SU-DHL-6 (cell line): Measurements from ENCODE around the gene FAM72A.
"Not testable (repeated sequence)": the region's sequence is repeated elsewhere in the genome, so short reads cannot be mapped to it uniquely, and the experiment has no call there.

Source experiments
- H2AFZ ChIP-seq: fragments of 200-600 bp; sonication (generic); 2 replicates; pipeline ENCODE4 v1.6.1; 2014; ENCODE audit warnings: low read depth, mild to moderate bottlenecking, moderate library complexity, mixed read lengths, antibody characterized with exemption, low read length; ENCODE audit not compliant: severe bottlenecking
- H3F3A ChIP-seq: fragments of 200-600 bp; shearing (Covaris generic); 2 replicates; pipeline ENCODE4 v1.6.0; 2016; ENCODE audit warnings: antibody characterized with exemption, mild to moderate bottlenecking; ENCODE audit not compliant: insufficient read depth
- H3K27ac ChIP-seq: fragments of 200-600 bp; sonication (generic); 2 replicates; pipeline ENCODE4 v1.5.1; 2016; ENCODE audit warnings: low read depth, mild to moderate bottlenecking, low read length, moderate library complexity, mixed read lengths
- H3K27me3 ChIP-seq: fragments of 200-600 bp; sonication (generic), shearing (Covaris generic); 2 replicates; pipeline ENCODE4 v1.6.0; 2014; ENCODE audit warnings: mild to moderate bottlenecking, low read length
- H3K36me3 ChIP-seq: fragments of 200-600 bp; sonication (generic); 2 replicates; pipeline ENCODE4 v1.6.1; 2014; ENCODE audit warnings: mild to moderate bottlenecking, low read length, mixed read lengths
- H3K4me2 ChIP-seq: fragments of 300-600, 200-600 bp; shearing (Covaris generic), sonication (generic); 2 replicates; pipeline ENCODE4 v1.6.0; 2014; ENCODE audit warnings: low read length, low read depth, mild to moderate bottlenecking; ENCODE audit not compliant: poor library complexity, severe bottlenecking
- H3K4me3 ChIP-seq: fragments of 200-600 bp; sonication (generic); 2 replicates; pipeline ENCODE4 v1.5.1; 2014; ENCODE audit warnings: antibody characterized with exemption, low read length, mild to moderate bottlenecking, mixed read lengths; ENCODE audit not compliant: insufficient read depth, poor library complexity, severe bottlenecking
- H3K79me2 ChIP-seq: fragments of 200-600 bp; sonication (generic); 2 replicates; pipeline ENCODE4 v1.6.1; 2014; ENCODE audit warnings: mild to moderate bottlenecking, low read length, moderate library complexity; ENCODE audit not compliant: insufficient read depth
- H3K9ac ChIP-seq: fragments of 200-600 bp; sonication (generic); 2 replicates; pipeline ENCODE4 v1.7.0; 2014; ENCODE audit warnings: mild to moderate bottlenecking, low read length
- H3K9me2 ChIP-seq: fragments of 200-600 bp; sonication (generic); replicated peaks from 2 replicates; pipeline ENCODE4 v1.6.1; 2014; ENCODE audit warnings: low read length; ENCODE audit not compliant: insufficient read depth
- H3K9me3 ChIP-seq: fragments of 200-600 bp; sonication (generic); 2 replicates; pipeline ENCODE4 v1.6.1; 2014; ENCODE audit warnings: low read length, mixed read lengths; ENCODE audit not compliant: insufficient read depth
- H4K20me1 ChIP-seq: fragments of 200-600 bp; sonication (generic); 2 replicates; pipeline ENCODE4 v1.6.1; 2014; ENCODE audit warnings: low read depth, mild to moderate bottlenecking, antibody characterized with exemption, low read length, moderate library complexity, mixed read lengths

The FAM72A gene

GRCh38 chr1:206234189-206234916 is 31.7 kb upstream of the FAM72A start:
- not testable (repeated sequence) for H3K4me2 ChIP-seq, H3K9ac ChIP-seq, H3K27me3 ChIP-seq, H3K27ac ChIP-seq, H3K9me3 ChIP-seq, H3F3A ChIP-seq, H4K20me1 ChIP-seq, H3K79me2 ChIP-seq, H3K36me3 ChIP-seq, H3K9me2 ChIP-seq, H3K4me3 ChIP-seq, H2AFZ ChIP-seq

- not testable (repeated sequence) for H2AFZ ChIP-seq, H3K36me3 ChIP-seq, H3F3A ChIP-seq
Measured at GRCh38 chr1:206232970-206233645, 30.5 kb upstream of the FAM72A start.

GRCh38 chr1:206231989-206232388 is 29.4 kb upstream of the FAM72A start:
- H3K9me2 ChIP-seq, H3K9me3 ChIP-seq, H3K4me3 ChIP-seq, H3F3A ChIP-seq, H2AFZ ChIP-seq, H3K9ac ChIP-seq, H3K36me3 ChIP-seq, H3K27ac ChIP-seq, H3K27me3 ChIP-seq, H3K4me2 ChIP-seq, H3K79me2 ChIP-seq, H4K20me1 ChIP-seq: not testable (repeated sequence)

More at GRCh38 chr1:206232970-206233645, 30.5 kb upstream of the FAM72A start:
- not testable (repeated sequence) for H3K9ac ChIP-seq, H4K20me1 ChIP-seq, H3K4me3 ChIP-seq, H3K27me3 ChIP-seq, H3K9me2 ChIP-seq, H3K27ac ChIP-seq, H3K4me2 ChIP-seq, H3K79me2 ChIP-seq, H3K9me3 ChIP-seq

GRCh38 chr1:206229286-206229685 is 26.6 kb upstream of the FAM72A start:
- H3K4me2 ChIP-seq, H3K27me3 ChIP-seq, H3K27ac ChIP-seq, H2AFZ ChIP-seq, H3K9me2 ChIP-seq, H3K9ac ChIP-seq, H3F3A ChIP-seq, H4K20me1 ChIP-seq, H3K4me3 ChIP-seq, H3K79me2 ChIP-seq, H3K36me3 ChIP-seq, H3K9me3 ChIP-seq: not testable (repeated sequence)

- not testable (repeated sequence) for H3K4me2 ChIP-seq, H3K9me3 ChIP-seq, H3K4me3 ChIP-seq, H3K27me3 ChIP-seq, H3K27ac ChIP-seq, H3F3A ChIP-seq, H3K9me2 ChIP-seq, H3K36me3 ChIP-seq, H4K20me1 ChIP-seq, H3K9ac ChIP-seq, H2AFZ ChIP-seq, H3K79me2 ChIP-seq
Measured at GRCh38 chr1:206226886-206227285, 24.2 kb upstream of the FAM72A start.

- not testable (repeated sequence) for H3K27me3 ChIP-seq, H3K9me3 ChIP-seq, H3K9ac ChIP-seq, H2AFZ ChIP-seq, H4K20me1 ChIP-seq, H3K36me3 ChIP-seq, H3K4me2 ChIP-seq, H3K79me2 ChIP-seq, H3K27ac ChIP-seq, H3K9me2 ChIP-seq, H3K4me3 ChIP-seq, H3F3A ChIP-seq
Measured at GRCh38 chr1:206225386-206225785, 22.7 kb upstream of the FAM72A start.

GRCh38 chr1:206224190-206224776 is 21.6 kb upstream of the FAM72A start:
- H3K4me3 ChIP-seq, H3K9me2 ChIP-seq, H3K79me2 ChIP-seq: not testable (repeated sequence)

GRCh38 chr1:206221585-206221984 is 18.9 kb upstream of the FAM72A start:
- not testable (repeated sequence) for H3K9me2 ChIP-seq, H3K4me3 ChIP-seq, H3F3A ChIP-seq, H3K9me3 ChIP-seq, H3K27ac ChIP-seq, H3K27me3 ChIP-seq, H3K9ac ChIP-seq, H4K20me1 ChIP-seq, H3K4me2 ChIP-seq, H3K79me2 ChIP-seq, H3K36me3 ChIP-seq, H2AFZ ChIP-seq

More at GRCh38 chr1:206224190-206224776, 21.6 kb upstream of the FAM72A start:
- H3F3A ChIP-seq, H3K9ac ChIP-seq, H4K20me1 ChIP-seq, H3K36me3 ChIP-seq, H3K27ac ChIP-seq, H3K27me3 ChIP-seq, H2AFZ ChIP-seq, H3K9me3 ChIP-seq, H3K4me2 ChIP-seq: not testable (repeated sequence)
